ENCODE measurements around the gene CMSS1.

Gene CMSS1

DNA sequence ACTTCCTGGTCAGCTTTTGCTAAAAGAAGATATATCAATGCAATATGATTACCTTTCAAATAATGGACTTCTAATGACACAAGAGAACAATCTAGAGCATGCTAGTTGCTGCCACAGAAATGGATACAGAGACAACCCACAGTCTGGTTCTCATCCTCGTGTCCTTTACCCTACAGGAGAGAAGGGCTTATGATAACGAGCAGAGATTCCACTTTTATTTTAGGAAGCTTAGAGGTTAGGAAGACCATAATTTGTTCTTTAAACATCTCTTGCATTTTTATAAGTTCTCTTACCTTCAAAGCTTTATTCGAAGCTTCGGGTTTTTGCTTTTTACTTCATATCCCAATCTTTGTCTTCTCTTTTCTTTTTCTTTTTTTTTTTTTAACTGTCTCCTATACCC is 257.5 kb downstream of the CMSS1 start:
- Histone ChIP-seq H3K36me3 (replicated peaks; ENCODE audit: insufficient read depth, low read length) (no peaks in the 10 kb centered on the region), H3K79me2 (ENCODE audit: low read length) (no peaks in the 10 kb centered on the region), H3K9me2 (replicated peaks; ENCODE audit: insufficient read depth, low read length) (no peaks in the 10 kb centered on the region), H3F3A (ENCODE audit: insufficient read depth, low read length) (no peaks in the 10 kb centered on the region), H3K27me3 (replicated peaks; ENCODE audit: insufficient read depth, low read length) (no peaks in the 10 kb centered on the region), H3K9ac (ENCODE audit: low read length) (no peak overlapping the region), H2AFZ (ENCODE audit: low read length) (no peak overlapping the region), H4K20me1 (ENCODE audit: insufficient read depth, low read length) (no peaks in the 10 kb centered on the region), H3K4me1 (ENCODE audit: low read length) (peaks cover 16% of the 10 kb centered on the region), H3K27ac (ENCODE audit: low read length) (no peak overlapping the region), H3K9me3 (replicated peaks; ENCODE audit: insufficient read depth, low read length) (no peaks in the 10 kb centered on the region), H3K4me2 (ENCODE audit: low read depth, low read length) (no peak overlapping the region), H3K4me3 (ENCODE audit: low read length) (no peak overlapping the region)
- DNase-seq: no peak
- TF ChIP-seq, protein P1, sequence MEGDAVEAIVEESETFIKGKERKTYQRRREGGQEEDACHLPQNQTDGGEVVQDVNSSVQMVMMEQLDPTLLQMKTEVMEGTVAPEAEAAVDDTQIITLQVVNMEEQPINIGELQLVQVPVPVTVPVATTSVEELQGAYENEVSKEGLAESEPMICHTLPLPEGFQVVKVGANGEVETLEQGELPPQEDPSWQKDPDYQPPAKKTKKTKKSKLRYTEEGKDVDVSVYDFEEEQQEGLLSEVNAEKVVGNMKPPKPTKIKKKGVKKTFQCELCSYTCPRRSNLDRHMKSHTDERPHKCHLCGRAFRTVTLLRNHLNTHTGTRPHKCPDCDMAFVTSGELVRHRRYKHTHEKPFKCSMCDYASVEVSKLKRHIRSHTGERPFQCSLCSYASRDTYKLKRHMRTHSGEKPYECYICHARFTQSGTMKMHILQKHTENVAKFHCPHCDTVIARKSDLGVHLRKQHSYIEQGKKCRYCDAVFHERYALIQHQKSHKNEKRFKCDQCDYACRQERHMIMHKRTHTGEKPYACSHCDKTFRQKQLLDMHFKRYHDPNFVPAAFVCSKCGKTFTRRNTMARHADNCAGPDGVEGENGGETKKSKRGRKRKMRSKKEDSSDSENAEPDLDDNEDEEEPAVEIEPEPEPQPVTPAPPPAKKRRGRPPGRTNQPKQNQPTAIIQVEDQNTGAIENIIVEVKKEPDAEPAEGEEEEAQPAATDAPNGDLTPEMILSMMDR (IDR thresholded peaks at IDR 0.05; ENCODE audit: low read length): no peak
- TF ChIP-seq EZH2 (optimal IDR thresholded peaks at IDR 0.05; ENCODE audit: low read depth, low read length) (no peak), EZH2phosphoT487 (IDR thresholded peaks at IDR 0.05; ENCODE audit: low read length) (no peak)

DNA sequence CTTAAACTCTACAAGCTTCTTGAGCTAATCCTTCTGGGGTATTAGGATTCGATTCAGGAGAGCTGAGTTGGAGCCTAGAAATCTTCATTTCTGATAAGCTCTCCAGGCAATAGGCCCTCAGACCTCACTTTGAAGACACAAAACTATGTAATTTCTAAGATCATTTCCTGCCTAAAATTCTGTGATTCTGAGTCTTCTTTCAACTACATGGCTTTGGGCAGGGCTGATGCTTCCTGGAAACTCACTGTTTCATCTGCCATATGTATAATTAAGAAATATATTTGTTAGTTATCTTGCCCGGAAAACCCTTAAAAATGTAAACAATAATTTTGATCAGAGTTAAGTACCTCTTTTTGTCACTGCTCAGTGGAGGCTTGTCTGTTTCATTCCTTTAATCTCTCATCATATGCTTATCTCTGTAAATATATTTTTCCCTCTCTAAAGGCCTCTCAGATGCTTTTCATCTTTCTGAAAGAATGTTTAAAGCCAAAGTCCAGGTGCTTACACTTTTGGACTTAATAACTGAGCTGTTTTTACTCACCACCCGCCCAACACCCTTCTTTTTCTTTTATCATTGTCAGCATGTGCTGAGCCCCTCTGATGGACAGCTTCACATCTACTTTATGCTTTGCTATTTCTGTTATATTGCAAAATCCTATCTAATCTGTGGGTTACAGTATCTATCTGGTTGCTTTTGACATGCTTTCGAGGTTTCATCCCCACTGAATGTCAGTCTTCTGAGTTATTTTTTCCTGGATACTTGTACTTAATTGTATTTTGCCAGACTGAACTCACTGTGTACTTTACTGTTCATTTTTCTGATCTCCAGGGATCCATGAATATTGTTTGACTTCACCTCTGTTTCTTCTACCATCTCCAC is 258.4 kb downstream of the CMSS1 start:
- TF ChIP-seq EZH2 (optimal IDR thresholded peaks at IDR 0.05; ENCODE audit: low read depth, low read length): no peak
- no peak overlapping the region for H3K4me2 ChIP-seq (ENCODE audit: low read depth, low read length)
- H3K9me3 ChIP-seq (replicated peaks; ENCODE audit: insufficient read depth, low read length): no peaks in the 10 kb centered on the region
- H3K36me3 ChIP-seq (replicated peaks; ENCODE audit: insufficient read depth, low read length): no peaks in the 10 kb centered on the region
- no peak overlapping the region for H3K9ac ChIP-seq (ENCODE audit: low read length)
- no peak overlapping the region for H3K27ac ChIP-seq (ENCODE audit: low read length)
- H3F3A ChIP-seq (ENCODE audit: insufficient read depth, low read length): no peaks in the 10 kb centered on the region
- H3K9me2 ChIP-seq (replicated peaks; ENCODE audit: insufficient read depth, low read length): no peaks in the 10 kb centered on the region
- DNase-seq: no peak
- H2AFZ ChIP-seq (ENCODE audit: low read length): no peak overlapping the region
- no peak overlapping the region for H3K4me3 ChIP-seq (ENCODE audit: low read length)
- H3K79me2 ChIP-seq (ENCODE audit: low read length): no peaks in the 10 kb centered on the region
- H3K27me3 ChIP-seq (replicated peaks; ENCODE audit: insufficient read depth, low read length): no peaks in the 10 kb centered on the region
- H4K20me1 ChIP-seq (ENCODE audit: insufficient read depth, low read length): no peaks in the 10 kb centered on the region
- peaks cover 16% of the 10 kb centered on the region for H3K4me1 ChIP-seq (ENCODE audit: low read length)

DNA sequence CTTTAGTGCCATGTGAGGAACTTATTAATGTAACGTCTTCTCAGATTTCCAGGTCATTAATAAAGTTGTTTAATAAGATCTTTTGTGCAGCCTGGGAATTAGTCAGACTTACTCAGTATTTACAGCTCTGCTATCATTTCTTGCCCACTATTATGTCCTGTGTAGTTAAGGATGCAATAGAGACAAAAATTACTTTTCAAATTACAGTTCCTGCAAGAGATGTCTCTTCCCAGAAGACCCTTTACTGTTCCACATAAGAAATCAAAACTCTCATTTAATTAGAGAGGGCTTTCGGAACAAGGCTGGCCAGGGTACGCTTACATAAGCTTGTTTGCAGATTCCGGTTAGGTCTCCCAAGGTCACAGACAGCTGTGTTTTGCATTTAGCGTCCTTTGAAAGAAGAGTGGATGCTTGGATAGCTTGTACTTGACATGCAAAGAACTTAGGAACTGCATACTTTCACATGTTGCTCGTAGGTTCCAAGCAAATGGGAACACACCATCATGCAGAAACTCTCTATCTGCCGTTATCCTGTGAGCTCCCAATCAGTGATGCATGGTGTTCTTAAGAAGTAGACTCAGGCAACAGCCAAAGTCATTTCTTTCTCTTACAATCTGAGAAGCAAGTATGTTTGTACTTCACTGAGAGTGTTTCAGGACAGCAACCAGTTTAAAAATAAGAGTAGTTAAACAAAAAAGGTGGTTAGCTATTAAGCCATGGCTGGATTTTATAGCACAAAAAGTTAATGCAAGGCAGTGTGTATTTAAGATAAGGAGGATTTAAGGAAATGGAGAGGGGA is 259.3 kb downstream of the CMSS1 start:
- Histone ChIP-seq H4K20me1 (ENCODE audit: insufficient read depth, low read length) (no peaks in the 10 kb centered on the region), H3F3A (ENCODE audit: insufficient read depth, low read length) (no peaks in the 10 kb centered on the region), H3K79me2 (ENCODE audit: low read length) (no peaks in the 10 kb centered on the region), H3K9me2 (replicated peaks; ENCODE audit: insufficient read depth, low read length) (no peaks in the 10 kb centered on the region), H3K4me2 (ENCODE audit: low read depth, low read length) (no peak overlapping the region), H3K4me1 (ENCODE audit: low read length) (peaks cover 16% of the 10 kb centered on the region), H3K9ac (ENCODE audit: low read length) (no peak overlapping the region), H3K36me3 (replicated peaks; ENCODE audit: insufficient read depth, low read length) (no peaks in the 10 kb centered on the region), H3K27me3 (replicated peaks; ENCODE audit: insufficient read depth, low read length) (no peaks in the 10 kb centered on the region), H3K4me3 (ENCODE audit: low read length) (no peak overlapping the region), H3K9me3 (replicated peaks; ENCODE audit: insufficient read depth, low read length) (no peaks in the 10 kb centered on the region), H3K27ac (ENCODE audit: low read length) (no peak overlapping the region), H2AFZ (ENCODE audit: low read length) (no peak overlapping the region)
- TF ChIP-seq EZH2 (optimal IDR thresholded peaks at IDR 0.05; ENCODE audit: low read depth, low read length): no peak
- DNase-seq: no peak

DNA sequence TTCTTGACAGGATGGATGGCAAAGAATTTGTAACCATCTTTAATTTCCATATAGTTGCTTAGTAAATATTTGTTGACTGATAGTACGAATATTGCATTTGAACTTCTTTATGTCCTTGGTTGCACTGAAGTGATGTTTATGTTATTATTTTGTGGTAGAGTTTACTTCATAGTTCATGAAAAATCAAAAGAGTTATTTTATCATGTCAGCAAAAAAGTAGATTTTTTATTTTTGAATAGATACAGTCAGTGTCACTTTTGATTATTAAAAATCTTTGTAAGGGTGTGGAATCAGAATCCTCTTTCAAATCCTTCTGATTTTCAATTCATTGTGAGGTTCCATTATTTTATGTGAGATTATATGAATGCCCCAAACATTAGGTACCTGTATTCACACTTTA is 261.7 kb downstream of the CMSS1 start:
- no peak overlapping the region for H3K4me3 ChIP-seq (ENCODE audit: low read length)
- peaks cover under 1% of the 10 kb centered on the region; the same call in 1 of the 2 replicates for H3K4me1 ChIP-seq (ENCODE audit: low read length)
- TF ChIP-seq, protein P1 (IDR thresholded peaks at IDR 0.05; ENCODE audit: low read length): no peak
- TF ChIP-seq EZH2phosphoT487 (IDR thresholded peaks at IDR 0.05; ENCODE audit: low read length) (no peak), EZH2 (optimal IDR thresholded peaks at IDR 0.05; ENCODE audit: low read depth, low read length) (no peak)
- no peak overlapping the region for H3K4me2 ChIP-seq (ENCODE audit: low read depth, low read length)
- H3K27ac ChIP-seq (ENCODE audit: low read length): no peak overlapping the region
- H3K27me3 ChIP-seq (replicated peaks; ENCODE audit: insufficient read depth, low read length): no peaks in the 10 kb centered on the region
- H3K9me3 ChIP-seq (replicated peaks; ENCODE audit: insufficient read depth, low read length): no peaks in the 10 kb centered on the region
- H4K20me1 ChIP-seq (ENCODE audit: insufficient read depth, low read length): no peaks in the 10 kb centered on the region
- H3K36me3 ChIP-seq (replicated peaks; ENCODE audit: insufficient read depth, low read length): no peaks in the 10 kb centered on the region
- no peaks in the 10 kb centered on the region for H3K79me2 ChIP-seq (ENCODE audit: low read length)
- no peak overlapping the region for H2AFZ ChIP-seq (ENCODE audit: low read length)
- no peak overlapping the region for H3K9ac ChIP-seq (ENCODE audit: low read length)
- DNase-seq: no peak
- no peaks in the 10 kb centered on the region for H3K9me2 ChIP-seq (replicated peaks; ENCODE audit: insufficient read depth, low read length)
- H3F3A ChIP-seq (ENCODE audit: insufficient read depth, low read length): no peaks in the 10 kb centered on the region

Measured in MM.1S (cell line).